ENCODE measurements around the gene NRP2. TPM values are rescaled to one million over a fixed set of nuclear protein-coding genes. Genes with fewer than 3 reads are reported as not detected.

NRP2 gene
- total RNA-seq, 4 donors from 2014 or later: 4.0 to 11.5 (median 5.9) TPM

GRCh38 chr2:205740381-205740780, 58.1 kb downstream of the NRP2 start:
- H3K4me3 ChIP-seq (ENCODE audit: low read depth, poor library complexity, severe bottlenecking): no peak overlapping the region
- DNase-seq (ENCODE audit: low spot score in 2 of 2): no peak
- intact Hi-C loops (cut with DNase I; ENCODE audit: low total_unique reads): no loop called here
- 93 to 94% methylated on average over 8 of the region's 8 CpGs for WGBS, 2 donors
- TF ChIP-seq POLR2A (IDR thresholded peaks at IDR 0.05): no peak
- TF ChIP-seq CTCF (IDR thresholded peaks at IDR 0.05): no peak

GRCh38 chr2:205741256-205741978, 59.1 kb downstream of the NRP2 start:
- TF ChIP-seq POLR2A (IDR thresholded peaks at IDR 0.05) (no peak), CTCF (IDR thresholded peaks at IDR 0.05) (no peak)
- no peak for DNase-seq (ENCODE audit: low spot score in 2 of 2)
- H3K4me3 ChIP-seq (ENCODE audit: low read depth, poor library complexity, severe bottlenecking): no peak overlapping the region
- WGBS, 2 donors: 93% methylated on average over 4 of the region's 4 CpGs
- intact Hi-C loops (cut with DNase I; ENCODE audit: low total_unique reads): no loop called here

GRCh38 chr2:205743137-205743536, 60.8 kb downstream of the NRP2 start:
- 88 to 93% methylated on average over 11 of the region's 11 CpGs for WGBS, 2 donors
- no peak overlapping the region for H3K4me3 ChIP-seq (ENCODE audit: low read depth, poor library complexity, severe bottlenecking)
- intact Hi-C loops (cut with DNase I; ENCODE audit: low total_unique reads): no loop called here
- DNase-seq (ENCODE audit: low spot score in 2 of 2): no peak
- TF ChIP-seq POLR2A (IDR thresholded peaks at IDR 0.05) (no peak), CTCF (IDR thresholded peaks at IDR 0.05) (no peak)

GRCh38 chr2:205744074-205744591, 61.8 kb downstream of the NRP2 start:
- 82 to 86% methylated on average over 7 of the region's 7 CpGs for WGBS, 2 donors
- intact Hi-C loops (cut with DNase I; ENCODE audit: low total_unique reads): no loop called here

GRCh38 chr2:205745661-205746419, 63.5 kb downstream of the NRP2 start:
- intact Hi-C loops (cut with DNase I; ENCODE audit: low total_unique reads): no loop called here
- TF ChIP-seq POLR2A (IDR thresholded peaks at IDR 0.05) (no peak), CTCF (IDR thresholded peaks at IDR 0.05) (no peak)
- WGBS, 2 donors: 80 to 86% methylated on average over 14 of the region's 14 CpGs
- DNase-seq (ENCODE audit: low spot score in 2 of 2): no peak
- no peak overlapping the region for H3K4me3 ChIP-seq (ENCODE audit: low read depth, poor library complexity, severe bottlenecking)

More at GRCh38 chr2:205744074-205744591, 61.8 kb downstream of the NRP2 start:
- DNase-seq (ENCODE audit: low spot score in 2 of 2): no peak
- no peak for TF ChIP-seq POLR2A (IDR thresholded peaks at IDR 0.05)
- no peak for TF ChIP-seq CTCF (IDR thresholded peaks at IDR 0.05)
- H3K4me3 ChIP-seq (ENCODE audit: low read depth, poor library complexity, severe bottlenecking): no peak overlapping the region
